ENCODE results near the gene SULT2A1.
"Not testable (repeated sequence)": the region's sequence is repeated elsewhere in the genome, so short reads cannot be mapped to it uniquely, and the experiment has no call there.

DNA sequence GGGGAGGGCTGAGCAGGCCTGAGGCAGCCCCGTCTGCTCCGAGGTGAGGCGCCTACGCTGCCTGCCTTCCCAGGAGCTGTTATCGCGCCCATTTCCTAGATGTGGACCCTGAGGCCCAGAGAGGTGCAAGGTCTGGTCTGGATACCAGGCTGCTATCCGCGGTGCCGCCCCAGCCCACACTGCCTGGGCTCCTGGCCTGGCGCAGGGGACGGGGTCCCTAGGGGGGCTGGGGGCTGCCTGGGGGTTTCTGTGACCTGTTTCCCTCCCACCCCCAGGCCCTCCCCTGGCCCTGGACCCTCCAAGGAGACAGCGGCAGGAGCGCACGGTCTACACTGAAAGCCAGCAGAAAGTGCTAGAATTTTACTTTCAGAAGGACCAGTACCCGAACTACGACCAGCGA lies 26.3 kb downstream of the SULT2A1 start:
- TF ChIP-seq, protein P1, sequence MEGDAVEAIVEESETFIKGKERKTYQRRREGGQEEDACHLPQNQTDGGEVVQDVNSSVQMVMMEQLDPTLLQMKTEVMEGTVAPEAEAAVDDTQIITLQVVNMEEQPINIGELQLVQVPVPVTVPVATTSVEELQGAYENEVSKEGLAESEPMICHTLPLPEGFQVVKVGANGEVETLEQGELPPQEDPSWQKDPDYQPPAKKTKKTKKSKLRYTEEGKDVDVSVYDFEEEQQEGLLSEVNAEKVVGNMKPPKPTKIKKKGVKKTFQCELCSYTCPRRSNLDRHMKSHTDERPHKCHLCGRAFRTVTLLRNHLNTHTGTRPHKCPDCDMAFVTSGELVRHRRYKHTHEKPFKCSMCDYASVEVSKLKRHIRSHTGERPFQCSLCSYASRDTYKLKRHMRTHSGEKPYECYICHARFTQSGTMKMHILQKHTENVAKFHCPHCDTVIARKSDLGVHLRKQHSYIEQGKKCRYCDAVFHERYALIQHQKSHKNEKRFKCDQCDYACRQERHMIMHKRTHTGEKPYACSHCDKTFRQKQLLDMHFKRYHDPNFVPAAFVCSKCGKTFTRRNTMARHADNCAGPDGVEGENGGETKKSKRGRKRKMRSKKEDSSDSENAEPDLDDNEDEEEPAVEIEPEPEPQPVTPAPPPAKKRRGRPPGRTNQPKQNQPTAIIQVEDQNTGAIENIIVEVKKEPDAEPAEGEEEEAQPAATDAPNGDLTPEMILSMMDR (conservative IDR thresholded peaks at IDR 0.05; ENCODE audit: low read depth, low read length): not testable (repeated sequence)
- TF ChIP-seq RFX5 (IDR thresholded peaks at IDR 0.05; ENCODE audit: low read depth, low read length): not testable (repeated sequence)

All from IMR-90 (cell line).